IMR-90 (cell line): ENCODE measurements around the gene PRR14L. TPM values are rescaled to one million over a fixed set of nuclear protein-coding genes. Genes with fewer than 3 reads are reported as not detected.
A peak's percentile ranks its signal among the peaks of the same experiment; 100 is the strongest.

Experiments
- ATAC-seq: fragments of 200-7000 bp; cut with Tn5 transposase; 2 replicates; pipeline ENCODE4 v1.9.1; 2020; ENCODE audit warnings: low read depth, mild to moderate bottlenecking, moderate library complexity
- BruUV-seq: library from RNA; stranded (reverse); fragments of 400-500 nt; replicated peaks from 2 replicates; lab custom pipeline; 2021; lab: Mats Ljungman, UMichigan
- CTCF ChIA-PET: fragments of 300-600 bp; formaldehyde crosslinking; extraction: SDS; loops from one replicate; lab custom pipeline; 2021; ENCODE audit warnings: antibody characterized with exemption; lab: Yijun Ruan, JAX
- POLR2A ChIA-PET: fragments of 300-600 bp; sonication (Branson Sonifier 250); formaldehyde crosslinking; loops from one replicate; lab custom pipeline; 2022; ENCODE audit warnings: antibody characterized with exemption; ENCODE audit not compliant: unreplicated experiment; lab: Charles Lee
- DNase-seq: peaks from one replicate; pipeline ENCODE4 v3.0.0; 2013
- H2AFZ ChIP-seq: replicated peaks from 2 replicates; pipeline ENCODE3; 2013; ENCODE audit warnings: low read length, mild to moderate bottlenecking; ENCODE audit not compliant: poor library complexity
- H2AK5ac ChIP-seq: 2 replicates; pipeline ENCODE4 v1.6.1; 2013; ENCODE audit warnings: low read depth, low read length, inconsistent platforms
- H2AK9ac ChIP-seq: replicated peaks from 2 replicates; pipeline ENCODE3; 2013; ENCODE audit warnings: mild to moderate bottlenecking, low read depth, low read length, moderate library complexity; ENCODE audit not compliant: poor library complexity
- H2BK120ac ChIP-seq: 2 replicates; pipeline ENCODE4 v1.6.1; 2013; ENCODE audit warnings: low read depth, low read length, inconsistent platforms
- H2BK15ac ChIP-seq: 3 replicates; pipeline ENCODE4 v1.6.1; 2013; ENCODE audit warnings: low read depth, low read length, inconsistent platforms
- H2BK20ac ChIP-seq: 2 replicates; pipeline ENCODE4 v1.6.1; 2013; ENCODE audit warnings: low read depth, mild to moderate bottlenecking, inconsistent platforms, low read length, moderate library complexity
- H2BK5ac ChIP-seq: 2 replicates; pipeline ENCODE4 v1.6.1; 2013; ENCODE audit warnings: mild to moderate bottlenecking, low read depth, low read length, inconsistent platforms; ENCODE audit not compliant: poor library complexity, severe bottlenecking
- H3K14ac ChIP-seq: replicated peaks from 2 replicates; pipeline ENCODE4 v1.6.1; 2013; ENCODE audit warnings: low read depth, low read length, inconsistent platforms
- H3K18ac ChIP-seq: 2 replicates; pipeline ENCODE4 v1.6.1; 2013; ENCODE audit warnings: low read depth, low read length, control low read depth
- H3K23ac ChIP-seq: 2 replicates; pipeline ENCODE4 v1.6.1; 2013; ENCODE audit warnings: low read depth, low read length, inconsistent platforms
- H3K27ac ChIP-seq: 2 replicates; pipeline ENCODE4 v1.5.1; 2013; ENCODE audit warnings: mild to moderate bottlenecking, control low read depth, low read length; ENCODE audit not compliant: insufficient read depth
- H3K27me3 ChIP-seq: 2 replicates; pipeline ENCODE4 v1.6.1; 2013; ENCODE audit warnings: low read length; ENCODE audit not compliant: control insufficient read depth, insufficient read depth
- H3K36me3 ChIP-seq: 2 replicates; pipeline ENCODE4 v1.6.1; 2013; ENCODE audit warnings: low read length, mixed read lengths; ENCODE audit not compliant: control insufficient read depth, insufficient read depth
- H3K4ac ChIP-seq: 2 replicates; pipeline ENCODE4 v1.6.1; 2013; ENCODE audit warnings: low read depth, low read length, inconsistent platforms
- H3K4me1 ChIP-seq: 2 replicates; pipeline ENCODE4 v1.6.1; 2013; ENCODE audit warnings: low read length, mixed read lengths; ENCODE audit not compliant: control insufficient read depth, insufficient read depth
- H3K4me2 ChIP-seq: 2 replicates; pipeline ENCODE4 v1.6.1; 2013; ENCODE audit warnings: low read depth, mild to moderate bottlenecking, control low read depth, low read length, moderate library complexity
- H3K4me3 ChIP-seq: 2 replicates; pipeline ENCODE4 v1.5.1; 2013; ENCODE audit warnings: low read depth, mild to moderate bottlenecking, control low read depth, low read length, moderate library complexity; ENCODE audit not compliant: insufficient read depth
- H3K56ac ChIP-seq: 2 replicates; pipeline ENCODE4 v1.6.1; 2013; ENCODE audit warnings: low read length, inconsistent platforms; ENCODE audit not compliant: insufficient read depth; ENCODE audit errors: extremely low read depth
- H3K79me1 ChIP-seq, 2 experiments: 2 replicates each; pipeline ENCODE4 v1.6.1; 2013; ENCODE audit warnings: low read length in 2 of 2, inconsistent platforms in 1 of 2, low read depth in 1 of 2
- H3K9ac ChIP-seq: 2 replicates; pipeline ENCODE4 v1.6.1; 2013; ENCODE audit warnings: low read depth, low read length, control low read depth
- H3K9me1 ChIP-seq: 2 replicates; pipeline ENCODE4 v1.6.1; 2013; ENCODE audit warnings: low read length, inconsistent platforms; ENCODE audit not compliant: insufficient read depth
- H3K9me3 ChIP-seq: 2 replicates; pipeline ENCODE4 v1.6.1; 2013; ENCODE audit warnings: low read length; ENCODE audit not compliant: control insufficient read depth, insufficient read depth
- H4K20me1 ChIP-seq: 2 replicates; pipeline ENCODE4 v1.6.1; 2013; ENCODE audit warnings: low read length, inconsistent platforms; ENCODE audit not compliant: insufficient read depth
- H4K5ac ChIP-seq: 2 replicates; pipeline ENCODE4 v1.6.1; 2013; ENCODE audit warnings: mild to moderate bottlenecking, low read depth, low read length, control low read depth
- H4K8ac ChIP-seq, 2 experiments: 2 replicates each; pipeline ENCODE4 v1.6.1; 2013; ENCODE audit warnings: low read depth in 2 of 2, low read length in 2 of 2, control low read depth in 1 of 2, inconsistent platforms in 1 of 2
- H4K91ac ChIP-seq: 2 replicates; pipeline ENCODE4 v1.6.1; 2013; ENCODE audit warnings: low read depth, low read length, inconsistent platforms; ENCODE audit not compliant: insufficient read depth
- BHLHE40 ChIP-seq: fragments of 150-350 bp; IDR thresholded peaks from 2 replicates; pipeline ENCODE4 v1.6.1; 2016; ENCODE audit warnings: mild to moderate bottlenecking, low read depth, low read length
- CEBPB ChIP-seq: IDR thresholded peaks from 2 replicates; pipeline ENCODE4 v1.6.1; 2012; ENCODE audit warnings: low read depth, low read length, improper control_type of control experiment
- CHD1 ChIP-seq: IDR thresholded peaks from 2 replicates; pipeline ENCODE4 v1.6.1; 2012; ENCODE audit warnings: low read depth, low read length, improper control_type of control experiment
- CTCF ChIP-seq: conservative IDR thresholded peaks from 2 replicates; pipeline ENCODE4 v1.5.1; 2012; ENCODE audit warnings: mild to moderate bottlenecking, low read depth, low read length, improper control_type of control experiment
- ELK1 ChIP-seq: fragments of 150-350 bp; IDR thresholded peaks from 2 replicates; pipeline ENCODE4 v1.6.1; 2016; ENCODE audit warnings: low read depth, mild to moderate bottlenecking, low read length, moderate library complexity, borderline replicate concordance
- FOS ChIP-seq: fragments of 150-350 bp; IDR thresholded peaks from 2 replicates; pipeline ENCODE4 v1.6.1; 2016; ENCODE audit warnings: low read depth, low read length
- MAZ ChIP-seq: IDR thresholded peaks from 2 replicates; pipeline ENCODE4 v1.6.1; 2012; ENCODE audit warnings: low read depth, mild to moderate bottlenecking, low read length, improper control_type of control experiment, moderate library complexity, borderline replicate concordance
- MXI1 ChIP-seq: IDR thresholded peaks from 2 replicates; pipeline ENCODE4 v1.6.1; 2012; ENCODE audit warnings: low read depth, mild to moderate bottlenecking, low read length, moderate library complexity, borderline replicate concordance
- NFE2L2 ChIP-seq: fragments of 150-350 bp; IDR thresholded peaks from 2 replicates; pipeline ENCODE4 v1.6.1; 2016; ENCODE audit warnings: low read depth, mild to moderate bottlenecking, low read length
- POLR2A ChIP-seq: IDR thresholded peaks from 2 replicates; pipeline ENCODE4 v1.6.1; 2012; ENCODE audit warnings: mild to moderate bottlenecking, low read depth, low read length
- RAD21 ChIP-seq: IDR thresholded peaks from 2 replicates; pipeline ENCODE4 v1.6.1; 2012; ENCODE audit warnings: low read length, improper control_type of control experiment
- RCOR1 ChIP-seq: IDR thresholded peaks from 2 replicates; pipeline ENCODE4 v1.6.1; 2012; ENCODE audit warnings: mild to moderate bottlenecking, low read length, improper control_type of control experiment; ENCODE audit not compliant: insufficient replicate concordance
- RFX5 ChIP-seq: IDR thresholded peaks from 2 replicates; pipeline ENCODE4 v1.8.0; 2012; ENCODE audit warnings: low read depth, mild to moderate bottlenecking, low read length, moderate library complexity
- SMC3 ChIP-seq: fragments of 150-350 bp; IDR thresholded peaks from 2 replicates; pipeline ENCODE4 v1.6.1; 2016; ENCODE audit warnings: low read depth, mild to moderate bottlenecking, antibody characterized with exemption, low read length, moderate library complexity
- WGBS, 2 experiments: methylation state at CpG; one replicate each; pipeline versions ENCODE4 v1.1.5 to v1.1.7; 2013; ENCODE audit warnings: missing lambda C conversion rate in 2 of 2; ENCODE audit not compliant: insufficient read length in 1 of 2; ENCODE audit errors: extremely low coverage in 2 of 2; 5-methylcytosine and 5-hydroxymethylcytosine counted together
- dilution Hi-C: fragments of 300-500 bp; cut with HindIII; formaldehyde crosslinking; loops from one replicate; pipeline ENCODE4 v1.14.3; 2018; ENCODE audit warnings: low sequenced_read_pairs; ENCODE audit not compliant: unreplicated experiment
- in situ Hi-C: fragments of 300-500 bp; cut with MboI; formaldehyde crosslinking; loops from 3 replicates; pipeline ENCODE4 v1.14.3; 2019; ENCODE audit warnings: low sequenced_read_pairs, inconsistent platforms, mixed read lengths
- intact Hi-C: fragments of 100-400 bp; cut with micrococcal nuclease; formaldehyde crosslinking; loops from 2 replicates; pipeline ENCODE4 v1.10.0; 2022
- polyA plus RNA-seq, 3 experiments: library from polyadenylated mRNA; depleted of rRNA; stranded (reverse); fragments of >200 nt; gene quantifications; 2 replicates each; pipeline ENCODE4 v1.2.3, GENCODE V29; 2012; ENCODE audit warnings: low replicate concordance in 1 of 3
- total RNA-seq: library from RNA; depleted of rRNA; stranded (reverse); fragments of >200 nt; gene quantifications from 2 replicates; pipeline ENCODE4 v1.2.3, GENCODE V29; 2012

The PRR14L gene
- total and polyA plus RNA-seq, 2 of the 4 experiments (the other 2 are of a cell fraction), result 9.0 to 19.7 TPM

GRCh38 chr22:31637891-31638618, 111.9 kb downstream of the PRR14L start:
- H3K27me3 ChIP-seq, result no peaks in the 10 kb centered on the region
- H3K56ac ChIP-seq, result no peak overlapping the region
- in situ Hi-C loops, result no loop called here
- H3K4ac ChIP-seq, result peak overlapping the region; percentile 75
- DNase-seq (no peak), ATAC-seq (peak; percentile 28)
- ChIA-PET CTCF (interaction anchor here (1.0 to 1.3 kb wide), 2 partner anchors 43 to 82 kb away, joined by 3 to 5 read pairs; no protein-coding TSS in a partner anchor), POLR2A (no interaction called here)
- peaks cover 21 to 83% of the 10 kb centered on the region in 2 experiments for H3K79me1 ChIP-seq
- 0 out of 2 replicates have a peak overlapping the region, but pooled peaks have one; percentile 23 for H2BK20ac ChIP-seq
- no peak overlapping the region for H3K4me3 ChIP-seq
- peak overlapping the region; percentile 83 for H4K91ac ChIP-seq
- peak overlapping the region; percentile 4; the same call in 1 of the 2 replicates for H3K27ac ChIP-seq
- peak overlapping the region; percentile 18 to 80; a peak in 3 of 4 replicates for H4K8ac ChIP-seq
- peak overlapping the region; percentile 66 for H2BK5ac ChIP-seq
- H2AK5ac ChIP-seq, result peak overlapping the region; percentile 63
- H3K23ac ChIP-seq, result peak overlapping the region; percentile 48; the same call in 1 of the 2 replicates
- peak overlapping the region; percentile 19 for H2AFZ ChIP-seq
- H3K9me1 ChIP-seq, result peaks cover 17% of the 10 kb centered on the region
- no peak overlapping the region for H2BK15ac ChIP-seq
- H3K4me1 ChIP-seq, result peaks cover 8% of the 10 kb centered on the region
- H4K20me1 ChIP-seq, result peaks cover 31% of the 10 kb centered on the region
- no peak overlapping the region for H3K18ac ChIP-seq
- H2BK120ac ChIP-seq, result peak overlapping the region; percentile 50; the same call in 1 of the 2 replicates
- intact Hi-C loops, result no loop called here
- 60% methylated on average over 2 of the region's 15 CpGs; no CpG with 5 or more reads in 1 of the 2 experiments for WGBS, 2 experiments
- no peaks in the 10 kb centered on the region for H3K9me3 ChIP-seq
- no peak overlapping the region for H3K4me2 ChIP-seq
- peaks cover 3% of the 10 kb centered on the region for H3K36me3 ChIP-seq
- H3K14ac ChIP-seq, result peak overlapping the region; percentile 22
- peak overlapping the region; percentile 34 for H4K5ac ChIP-seq
- H2AK9ac ChIP-seq, result peak overlapping the region; percentile 11
- no peak overlapping the region for H3K9ac ChIP-seq
- BruUV-seq, result no TSS peak
- dilution Hi-C loops, result no loop called here
- no peak for TF ChIP-seq CHD1
- no peak for TF ChIP-seq RFX5
- no peak for TF ChIP-seq FOS
- no peak for TF ChIP-seq NFE2L2
- no peak for TF ChIP-seq POLR2A
- no peak for TF ChIP-seq MXI1
- TF ChIP-seq ELK1, result no peak
- no peak for TF ChIP-seq RAD21
- no peak for TF ChIP-seq CEBPB
- TF ChIP-seq CTCF, result no peak
- TF ChIP-seq SMC3, result no peak
- no peak for TF ChIP-seq RCOR1
- no peak for TF ChIP-seq MAZ
- TF ChIP-seq BHLHE40, result no peak
